Endothelial cell of hepatic sinusoid (primary cell): ENCODE measurements around the gene INTS3.

ENCODE experiments used
- in situ Hi-C: cut with HindIII; loops from 2 replicates; pipeline ENCODE4 v1.10.0; 2017; ENCODE audit warnings: low sequenced_read_pairs

INTS3 gene

GRCh38 chr1:153727463-153728304 lies at the start of gene INTS3:
Gene INTS3 (plus strand): TSS chr1:153728050. CDS start chr1:153728635, 585 bp downstream.
- in situ Hi-C loops: no loop called here

- in situ Hi-C loops: no loop called here
Measured at GRCh38 chr1:153678519-153679336, 49.1 kb upstream of the INTS3 start, which contains the start of gene NPR1. Gene NPR1 (plus strand): TSS chr1:153678688. CDS start chr1:153679109, 421 bp downstream.

GRCh38 chr1:153679337-153680119 lies 48.3 kb upstream of the INTS3 start:
- in situ Hi-C loops: no loop called here

GRCh38 chr1:153680120-153680403 lies 47.8 kb upstream of the INTS3 start:
- in situ Hi-C loops: no loop called here

- in situ Hi-C loops: no loop called here
Measured at GRCh38 chr1:153682730-153683129, 45.1 kb upstream of the INTS3 start.

- in situ Hi-C loops: no loop called here
Measured at GRCh38 chr1:153683854-153684253, 44.0 kb upstream of the INTS3 start.

GRCh38 chr1:153684892-153685291 lies 43.0 kb upstream of the INTS3 start:
- in situ Hi-C loops: loop anchor here (5.0 kb wide), 1 partner anchor 57 kb away; no protein-coding TSS in a partner anchor

GRCh38 chr1:153685544-153686340 lies 42.1 kb upstream of the INTS3 start:
- in situ Hi-C loops: loop anchor here (5.0 kb wide), 1 partner anchor 57 kb away; no protein-coding TSS in a partner anchor

- in situ Hi-C loops: loop anchor here (5.0 kb wide), 1 partner anchor 55 kb away; no protein-coding TSS in a partner anchor
Measured at GRCh38 chr1:153687346-153688125, 40.3 kb upstream of the INTS3 start.

GRCh38 chr1:153688276-153688675 lies 39.6 kb upstream of the INTS3 start:
- in situ Hi-C loops: loop anchor here (5.0 kb wide), 1 partner anchor 54 kb away; no protein-coding TSS in a partner anchor

GRCh38 chr1:153688736-153689328 lies 39.0 kb upstream of the INTS3 start:
- in situ Hi-C loops: loop anchor here (5.0 kb wide), 1 partner anchor 53 kb away; no protein-coding TSS in a partner anchor

GRCh38 chr1:153693466-153693865 lies 34.4 kb upstream of the INTS3 start:
- in situ Hi-C loops: no loop called here

- in situ Hi-C loops: no loop called here
Measured at GRCh38 chr1:153696741-153697140, 31.1 kb upstream of the INTS3 start.

- in situ Hi-C loops: no loop called here
Measured at GRCh38 chr1:153697191-153698019, 30.4 kb upstream of the INTS3 start.

- in situ Hi-C loops: no loop called here
Measured at GRCh38 chr1:153698020-153698922, 29.6 kb upstream of the INTS3 start.

- in situ Hi-C loops: no loop called here
Measured at GRCh38 chr1:153698923-153699714, 28.7 kb upstream of the INTS3 start.
